GM18502 (cell line): ENCODE data around the gene RBM33.
A peak's percentile ranks its signal among the peaks of the same experiment; 100 is the strongest.
"Not testable (repeated sequence)": the region's sequence is repeated elsewhere in the genome, so short reads cannot be mapped to it uniquely, and the experiment has no call there.

Experiments
- ATAC-seq: cut with Tn5 transposase; IDR thresholded peaks from one replicate; pipeline ENCODE4 v1.9.1; 2021; ENCODE audit warnings: mild to moderate bottlenecking; ENCODE audit not compliant: unreplicated experiment, poor library complexity

Gene RBM33

DNA sequence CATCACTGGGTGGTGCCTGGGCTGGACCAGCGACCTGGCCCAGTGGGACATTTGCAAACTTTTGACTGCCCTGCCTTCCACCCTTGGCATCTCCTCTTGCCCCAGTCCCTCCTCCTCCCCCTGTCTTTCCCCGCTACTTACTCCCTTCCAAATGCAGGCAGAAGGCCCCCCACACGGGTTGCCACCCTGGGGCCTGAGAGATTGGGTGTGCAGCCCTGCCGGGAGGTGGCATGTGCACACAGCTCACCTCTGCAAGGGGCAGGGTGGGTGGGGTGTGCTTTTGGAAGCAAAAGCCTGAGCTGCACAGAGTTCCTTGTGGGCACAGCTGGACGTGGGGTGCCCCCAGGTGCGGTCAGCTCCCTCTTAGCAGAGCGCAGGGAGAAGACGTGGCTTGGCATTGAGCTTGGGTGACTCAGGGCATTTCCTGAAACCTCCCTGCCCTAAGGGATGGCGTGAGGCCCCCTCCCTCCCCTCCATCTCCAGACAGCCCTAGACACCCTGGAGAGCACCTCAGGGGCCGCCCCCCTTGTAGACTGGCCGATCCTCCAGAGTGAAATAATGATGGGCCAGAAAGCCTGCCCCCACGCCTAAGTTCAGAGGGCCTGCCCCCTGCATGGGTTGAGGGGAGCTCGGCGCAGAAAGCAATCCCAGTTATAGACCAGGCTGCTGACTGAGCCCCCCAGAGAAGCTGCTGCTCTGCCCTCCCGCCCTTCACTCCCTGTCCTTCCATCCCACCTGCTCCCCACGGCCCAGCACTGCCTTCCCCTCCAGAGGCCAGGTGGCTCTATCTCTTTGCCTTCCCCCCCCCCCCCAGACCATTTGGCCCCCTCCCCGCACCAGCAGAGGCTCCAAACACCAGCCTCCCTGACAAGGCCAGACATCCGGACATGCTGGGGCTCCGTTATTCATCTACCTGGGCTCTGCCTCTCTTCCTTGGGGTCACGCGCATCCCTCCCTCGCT is 170.1 kb downstream of the RBM33 start:
- no peak for ATAC-seq

DNA sequence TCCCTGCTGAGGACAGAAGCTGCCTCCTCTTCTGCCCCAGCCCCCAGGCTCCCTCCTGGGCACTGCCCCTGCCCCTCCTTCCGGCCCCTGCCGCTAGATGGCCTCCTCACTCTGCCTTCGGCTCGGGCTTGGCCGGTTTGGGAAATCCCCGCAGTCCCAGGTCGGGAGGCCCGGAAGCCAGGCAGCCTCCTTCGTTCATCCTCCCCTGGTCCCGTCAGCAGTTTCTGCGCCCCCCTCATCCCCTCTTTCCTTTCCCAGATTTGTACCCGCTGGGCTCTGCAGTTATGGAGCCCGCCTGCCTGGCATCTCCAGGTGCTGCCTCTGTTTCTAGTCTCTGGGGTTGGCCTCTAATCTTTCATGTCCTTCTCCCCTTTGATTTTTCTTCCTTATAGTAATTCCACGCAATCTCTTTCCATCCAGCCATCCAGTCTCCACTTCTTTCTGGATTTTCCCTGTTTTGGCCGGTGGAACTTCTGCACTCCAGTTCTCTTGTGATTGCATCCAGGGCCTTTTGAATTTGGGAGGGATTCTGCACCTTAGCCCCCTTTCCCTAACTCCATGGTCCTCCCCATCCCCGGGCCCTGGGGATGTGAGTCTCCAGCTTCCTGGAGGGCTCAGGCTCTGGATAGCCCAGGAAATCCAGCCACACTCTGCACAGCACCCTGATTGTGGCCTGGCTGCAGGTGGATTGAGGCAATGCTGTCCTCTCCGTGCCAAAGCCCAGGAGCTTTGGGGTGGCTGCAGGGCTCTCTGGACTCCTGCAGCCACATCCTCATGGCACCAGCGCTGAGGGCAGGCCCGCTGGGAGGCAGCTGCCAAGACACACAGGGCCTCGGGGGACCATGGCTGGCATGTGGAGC is 171.1 kb downstream of the RBM33 start:
- peak; percentile 91 for ATAC-seq

DNA sequence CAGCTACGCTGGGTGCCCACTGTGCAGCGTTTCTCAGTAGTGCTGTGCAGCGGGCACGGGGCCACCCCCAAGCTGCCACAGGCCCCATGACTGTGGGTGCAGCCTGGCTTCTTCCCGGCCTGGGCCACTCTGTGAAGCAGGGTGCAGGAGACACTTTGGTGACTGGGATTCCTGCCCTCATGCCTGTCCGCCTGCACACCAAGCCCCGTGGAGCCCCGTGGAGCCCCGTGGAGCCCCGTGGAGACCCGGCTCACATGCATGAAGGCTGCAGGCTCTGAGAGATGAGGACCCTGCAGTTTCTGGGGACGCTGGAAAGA is 171.7 kb downstream of the RBM33 start:
- ATAC-seq = no peak

DNA sequence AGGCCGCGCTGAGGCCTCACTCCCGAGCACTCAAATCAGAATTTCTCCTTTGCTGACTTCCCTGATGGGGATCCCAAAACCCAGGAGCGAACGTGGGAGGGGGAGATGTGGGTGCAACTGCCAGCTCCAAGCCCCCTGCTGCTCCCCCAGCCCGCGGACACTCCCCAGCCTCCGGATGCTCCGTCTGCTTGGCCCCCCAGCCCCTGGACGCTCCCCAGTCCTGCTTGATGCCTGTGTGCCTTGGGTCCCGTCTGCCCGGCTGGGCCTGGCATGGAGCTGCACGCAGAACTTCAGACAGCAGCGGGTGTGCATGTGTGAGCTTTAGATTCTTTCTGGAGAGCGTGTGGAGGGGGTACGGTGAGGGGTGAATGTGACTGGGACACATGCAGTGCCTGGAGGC is 172.5 kb downstream of the RBM33 start:
- ATAC-seq = no peak

DNA sequence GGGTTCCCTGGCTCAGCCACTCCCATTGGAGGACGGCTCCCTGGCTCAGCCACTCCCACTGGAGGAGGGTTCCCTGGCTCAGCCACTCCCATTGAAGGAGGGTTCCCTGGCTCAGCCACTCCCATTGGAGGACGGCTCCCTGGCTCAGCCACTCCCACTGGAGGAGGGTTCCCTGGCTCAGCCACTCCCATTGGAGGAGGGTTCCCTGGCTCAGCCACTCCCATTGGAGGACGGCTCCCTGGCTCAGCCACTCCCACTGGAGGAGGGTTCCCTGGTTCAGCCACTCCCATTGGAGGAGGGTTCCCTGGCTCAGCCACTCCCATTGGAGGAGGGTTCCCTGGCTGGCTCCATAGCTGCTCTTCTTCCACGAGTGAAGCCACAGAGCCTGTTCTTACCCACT is 173.1 kb downstream of the RBM33 start:
- not testable (repeated sequence) for ATAC-seq

DNA sequence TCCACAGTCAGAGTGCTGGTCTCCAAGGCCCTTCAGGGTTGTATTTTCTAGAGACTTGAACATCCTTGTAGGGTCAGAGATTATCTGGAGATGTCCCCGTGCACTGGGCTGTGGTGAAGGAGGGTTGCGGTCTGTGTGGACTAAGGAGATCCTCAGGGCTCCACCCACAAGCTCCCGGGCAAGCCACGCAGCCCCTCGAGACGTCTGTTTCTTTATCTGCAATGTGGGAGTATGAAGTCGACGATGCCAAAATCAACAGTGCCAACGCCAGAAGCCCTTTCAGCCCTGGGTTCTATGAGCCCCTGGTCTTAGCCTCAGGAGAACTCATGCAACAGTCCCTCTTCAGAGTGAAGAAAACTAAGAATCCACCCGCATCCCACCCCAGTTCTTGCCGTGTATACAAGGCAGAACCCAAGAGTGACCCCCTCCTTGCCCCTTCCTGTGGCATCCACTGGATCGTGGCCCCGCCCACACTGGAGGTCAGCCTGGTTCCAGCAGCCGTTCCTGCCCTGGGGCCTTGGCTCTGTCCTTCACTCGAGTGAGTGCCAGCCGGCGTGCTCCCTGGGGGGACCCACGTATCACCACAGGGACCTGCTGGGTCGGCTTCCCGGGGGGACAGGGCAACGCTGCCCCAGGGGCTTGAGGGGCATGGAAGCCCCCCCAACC is 173.8 kb downstream of the RBM33 start:
- ATAC-seq = no peak

DNA sequence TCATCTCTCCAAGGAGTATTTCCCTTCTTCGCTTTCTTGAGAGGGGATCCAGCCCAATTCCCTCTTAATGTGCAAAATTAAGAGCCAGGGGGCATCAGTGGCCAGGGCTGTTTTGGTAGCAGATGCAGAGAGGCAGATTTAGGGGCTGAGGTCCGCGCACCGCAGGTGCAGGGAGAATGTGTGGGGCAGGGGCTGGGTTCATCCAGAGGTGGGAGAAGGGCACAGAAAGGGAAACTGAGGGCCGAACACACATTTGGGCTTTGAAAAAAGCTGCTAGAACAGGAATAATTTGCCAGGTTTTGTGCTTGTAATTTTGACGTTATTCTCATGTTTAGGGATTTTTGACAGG is 174.3 kb downstream of the RBM33 start:
- no peak for ATAC-seq

DNA sequence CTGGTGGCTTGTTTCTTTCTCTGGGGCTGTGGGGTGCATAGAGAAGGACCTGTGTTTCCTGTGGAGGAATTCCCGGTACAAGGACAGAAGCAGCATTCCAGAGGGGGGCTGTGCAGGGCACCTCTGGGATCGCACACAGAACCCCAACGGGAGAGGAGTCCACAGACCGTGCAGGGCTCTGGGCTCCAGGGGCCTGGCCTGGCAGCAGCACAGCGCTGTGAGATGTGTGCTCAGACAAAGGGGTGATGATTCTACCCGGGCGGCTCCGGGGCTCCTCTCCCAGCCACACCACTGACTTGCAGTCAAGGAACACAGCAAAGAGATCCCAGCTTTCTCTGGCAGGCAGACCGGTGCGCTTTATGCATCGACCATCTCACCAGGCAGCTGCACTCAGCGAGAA is 174.7 kb downstream of the RBM33 start:
- no peak for ATAC-seq

DNA sequence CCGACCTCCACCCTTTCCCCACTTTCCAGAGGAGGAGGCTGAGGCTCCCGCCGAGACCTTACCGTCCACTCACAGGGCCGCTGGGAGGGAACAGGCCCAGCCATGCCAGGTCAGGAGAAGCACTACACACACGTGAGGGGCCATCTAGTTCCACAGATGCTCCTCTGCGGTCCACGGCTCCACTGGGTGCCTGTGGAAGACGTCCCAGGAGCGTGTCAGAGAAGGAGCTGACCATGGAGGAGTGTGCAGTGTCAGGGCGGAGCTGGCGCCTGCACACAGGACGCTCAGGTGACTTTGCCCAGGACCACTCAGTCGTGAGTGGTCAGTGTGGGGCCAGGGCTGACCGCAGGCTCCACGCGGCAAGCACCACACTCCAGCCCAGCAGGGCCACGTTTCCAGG is 175.8 kb downstream of the RBM33 start:
- no peak for ATAC-seq

DNA sequence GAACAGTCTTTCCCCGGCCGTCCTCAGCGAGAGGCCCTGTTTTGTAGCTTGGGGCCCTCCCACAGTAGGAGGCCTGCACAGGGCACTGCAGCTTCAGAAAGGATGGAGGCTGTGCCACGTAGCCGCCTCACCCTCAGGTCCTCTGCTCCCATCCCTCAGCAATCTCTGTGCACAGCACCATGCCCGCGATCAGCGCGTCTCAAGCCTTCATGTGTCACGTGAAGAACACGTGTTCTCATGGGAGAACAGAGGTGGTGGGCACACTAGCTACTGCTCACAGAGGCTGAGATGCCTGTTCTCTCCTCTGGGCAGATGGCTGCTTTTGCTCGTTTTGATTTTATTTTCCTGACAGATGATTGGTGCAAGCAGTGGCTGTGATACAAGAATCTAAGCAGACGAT is 176.3 kb downstream of the RBM33 start:
- ATAC-seq = no peak

DNA sequence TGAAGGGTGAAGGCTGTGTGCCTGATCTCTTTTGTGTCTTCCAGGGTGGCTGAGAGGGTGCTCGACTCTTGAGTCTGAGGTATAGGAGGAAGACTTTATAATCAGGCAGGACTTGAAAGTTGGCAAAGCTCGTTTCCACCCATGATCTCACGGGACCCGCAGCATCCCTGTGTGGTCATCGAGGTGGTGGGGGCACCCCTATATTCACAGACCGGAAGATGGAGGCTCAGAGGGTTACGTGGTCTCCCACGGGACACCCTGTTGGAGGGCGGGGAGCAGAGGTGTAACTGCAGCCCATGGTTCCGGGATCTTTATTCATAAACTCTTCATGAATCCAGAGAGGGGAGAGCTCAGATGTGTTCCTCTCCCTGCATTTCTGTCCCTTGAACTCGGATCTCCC is 177.4 kb downstream of the RBM33 start:
- no peak for ATAC-seq

DNA sequence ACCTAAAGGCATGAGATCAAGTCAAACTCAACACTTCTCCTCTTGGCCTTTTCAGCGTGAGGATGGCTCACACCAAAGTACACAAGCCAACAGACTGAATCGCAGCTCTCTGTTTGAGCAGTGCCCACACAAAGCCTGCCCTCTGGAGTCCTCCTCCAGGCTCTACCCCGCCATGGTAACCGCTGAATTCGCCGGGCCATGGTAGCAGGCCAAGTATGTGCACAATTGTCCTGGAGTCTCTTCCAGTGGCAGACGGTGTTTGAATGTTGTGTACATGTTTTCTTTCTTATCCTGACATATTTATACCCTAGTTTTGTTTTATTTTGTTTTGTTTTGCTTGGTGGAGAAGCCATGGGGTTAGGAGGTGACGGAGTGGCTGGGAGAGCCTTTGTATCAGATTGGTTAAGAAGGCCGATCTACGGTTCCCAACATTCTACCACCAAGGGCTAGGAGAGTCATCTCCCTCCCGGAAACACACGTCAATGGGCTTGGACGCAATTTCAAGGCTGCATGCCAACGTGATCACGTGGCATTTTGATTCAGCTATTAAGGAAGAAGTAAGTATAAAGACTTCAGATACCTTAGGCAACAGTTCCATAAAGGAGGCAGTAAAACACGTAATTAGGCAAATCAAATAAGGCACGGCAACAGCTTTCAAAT is 179.9 kb downstream of the RBM33 start:
- no peak for ATAC-seq

DNA sequence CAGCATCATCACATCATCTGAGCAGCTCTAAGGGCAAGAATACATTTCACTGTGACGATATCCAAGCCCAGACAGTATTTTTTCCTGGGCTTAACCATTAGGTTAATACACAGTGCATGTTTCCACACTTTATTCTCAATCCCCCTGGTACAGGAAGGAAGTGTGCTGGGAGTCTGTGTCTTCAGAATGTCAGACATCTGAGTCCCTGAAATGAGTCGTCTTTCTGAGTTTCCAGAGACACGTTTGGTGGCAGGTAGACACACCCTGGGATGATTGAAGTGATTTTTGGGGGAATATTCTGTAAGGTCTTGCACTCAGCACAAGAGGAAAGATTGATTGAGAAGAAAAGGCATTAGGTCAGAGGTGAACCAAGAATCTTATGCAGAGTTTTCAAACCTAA is 180.9 kb downstream of the RBM33 start:
- ATAC-seq = no peak

DNA sequence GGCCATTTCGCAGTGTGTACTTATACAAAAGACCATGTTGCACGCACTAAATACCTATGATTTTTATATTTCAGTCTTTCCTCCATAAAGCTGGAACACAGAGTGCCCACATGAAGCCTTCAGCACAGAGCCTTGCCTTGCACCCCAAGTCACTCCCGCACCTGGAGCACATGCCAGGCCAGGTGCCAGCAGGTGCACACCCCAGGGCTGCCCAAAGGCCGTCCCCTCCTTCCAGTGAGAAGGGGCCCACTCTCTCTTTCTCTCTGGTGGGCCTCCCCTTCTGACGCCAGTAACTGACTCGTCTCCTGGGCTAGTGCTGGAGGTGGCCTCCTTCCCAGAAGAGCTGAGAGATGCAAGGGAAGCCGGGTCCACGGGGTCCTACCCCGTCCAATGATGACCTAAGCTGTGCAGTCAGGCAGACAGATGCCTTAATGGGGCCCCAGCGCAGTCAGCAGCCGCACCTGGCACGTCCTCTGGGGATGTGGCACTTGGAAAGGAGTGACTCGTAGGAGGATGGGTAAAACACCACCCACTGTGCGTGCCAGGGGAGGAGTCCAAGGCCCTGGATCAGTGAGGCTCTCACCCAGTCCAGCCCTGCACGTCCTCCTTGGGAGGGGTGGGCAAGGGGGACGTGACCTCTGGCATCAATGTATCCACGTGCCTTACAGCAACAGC is 185.5 kb downstream of the RBM33 start:
- ATAC-seq = no peak
